A549 (cell line): ENCODE results near the gene VEZT.

Experiments
- CHD2 ChIP-seq: fragments of 150-350 bp; IDR thresholded peaks from 2 replicates; pipeline ENCODE4 v1.6.1; 2014; ENCODE audit warnings: low read length; ENCODE audit not compliant: partially characterized antibody
- EHF ChIP-seq: fragments of 250-450 bp; sonication (Bioruptor Pico); IDR thresholded peaks from 2 replicates; pipeline ENCODE4 v1.5.0; 2020; ENCODE audit warnings: mild to moderate bottlenecking
- EP300 ChIP-seq, 2 experiments: fragments of >200 bp; sonication (Bioruptor Twin); formaldehyde crosslinking; IDR thresholded peaks; 2 replicates in 1 of 2; 3 replicates in 1 of 2; pipeline ENCODE4 v1.6.1; 2016 to 2017
- ESRRA ChIP-seq: fragments of 150-350 bp; IDR thresholded peaks from 2 replicates; pipeline ENCODE4 v1.6.1; 2014; ENCODE audit warnings: mild to moderate bottlenecking, low read length, borderline replicate concordance
- GATA3 ChIP-seq: IDR thresholded peaks from 2 replicates; pipeline ENCODE4 v1.6.1; 2012; ENCODE audit warnings: borderline replicate concordance
- HDAC2 ChIP-seq: fragments of 200-600 bp; sonication (generic); IDR thresholded peaks from 2 replicates; pipeline ENCODE4 v1.6.1; 2016
- NPAS2 ChIP-seq: fragments of 250-450 bp; sonication (Bioruptor Pico); IDR thresholded peaks from 2 replicates; pipeline ENCODE4 v1.8.0; 2022; ENCODE audit warnings: mild to moderate bottlenecking, moderate library complexity, borderline replicate concordance
- POLR2A ChIP-seq: IDR thresholded peaks from 2 replicates; pipeline ENCODE4 v1.6.1; 2012; ENCODE audit warnings: mild to moderate bottlenecking, low read length
- REST ChIP-seq: fragments of 200-600 bp; sonication (generic); IDR thresholded peaks from 2 replicates; pipeline ENCODE4 v1.6.1; 2016; ENCODE audit warnings: antibody characterized with exemption, mild to moderate bottlenecking, moderate library complexity
- SREBF2 ChIP-seq: fragments of 450-650 bp; IDR thresholded peaks from 2 replicates; pipeline ENCODE4 v1.6.1; 2014; ENCODE audit warnings: mild to moderate bottlenecking, moderate library complexity
- USF2 ChIP-seq: fragments of 450-650 bp; IDR thresholded peaks from 2 replicates; pipeline ENCODE4 v1.6.1; 2014; ENCODE audit warnings: antibody characterized with exemption
- TF ChIP-seq, protein P1 (sequence below): fragments of >200 bp; sonication (Bioruptor Twin); formaldehyde crosslinking; IDR thresholded peaks from 3 replicates; pipeline ENCODE4 v1.5.1; 2016

GRCh38 chr12:95205016-95205624 lies 12.5 kb upstream of the VEZT start:
- TF ChIP-seq NPAS2 (CRISPR knock-in tag), result no peak
- TF ChIP-seq, protein P1, sequence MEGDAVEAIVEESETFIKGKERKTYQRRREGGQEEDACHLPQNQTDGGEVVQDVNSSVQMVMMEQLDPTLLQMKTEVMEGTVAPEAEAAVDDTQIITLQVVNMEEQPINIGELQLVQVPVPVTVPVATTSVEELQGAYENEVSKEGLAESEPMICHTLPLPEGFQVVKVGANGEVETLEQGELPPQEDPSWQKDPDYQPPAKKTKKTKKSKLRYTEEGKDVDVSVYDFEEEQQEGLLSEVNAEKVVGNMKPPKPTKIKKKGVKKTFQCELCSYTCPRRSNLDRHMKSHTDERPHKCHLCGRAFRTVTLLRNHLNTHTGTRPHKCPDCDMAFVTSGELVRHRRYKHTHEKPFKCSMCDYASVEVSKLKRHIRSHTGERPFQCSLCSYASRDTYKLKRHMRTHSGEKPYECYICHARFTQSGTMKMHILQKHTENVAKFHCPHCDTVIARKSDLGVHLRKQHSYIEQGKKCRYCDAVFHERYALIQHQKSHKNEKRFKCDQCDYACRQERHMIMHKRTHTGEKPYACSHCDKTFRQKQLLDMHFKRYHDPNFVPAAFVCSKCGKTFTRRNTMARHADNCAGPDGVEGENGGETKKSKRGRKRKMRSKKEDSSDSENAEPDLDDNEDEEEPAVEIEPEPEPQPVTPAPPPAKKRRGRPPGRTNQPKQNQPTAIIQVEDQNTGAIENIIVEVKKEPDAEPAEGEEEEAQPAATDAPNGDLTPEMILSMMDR, result no peak
- no peak for TF ChIP-seq POLR2A
- TF ChIP-seq GATA3, result no peak
- TF ChIP-seq SREBF2, result no peak
- no peak for TF ChIP-seq EHF (CRISPR knock-in tag)
- TF ChIP-seq CHD2, result no peak
- TF ChIP-seq ESRRA, result no peak
- no peak for TF ChIP-seq REST
- TF ChIP-seq USF2, result no peak
- TF ChIP-seq EP300 (IDR thresholded peaks at IDR 0.05), result no peak
- TF ChIP-seq HDAC2, result no peak
